ENCODE measurements around the gene CEP170B.
"Not testable (repeated sequence)": the region's sequence is repeated elsewhere in the genome, so short reads cannot be mapped to it uniquely, and the experiment has no call there.

CEP170B gene

GRCh38 chr14:104885973-104886689, 21.1 kb downstream of the CEP170B start:
- no peak for TF ChIP-seq CTCF (IDR thresholded peaks at IDR 0.05; ENCODE audit: low read depth, low read length, missing control alignments)
- Histone ChIP-seq H3K4me3 (ENCODE audit: low read depth, low read length) (no peak overlapping the region), H3K36me3 (replicated peaks) (peaks cover 44% of the 10 kb centered on the region)

DNA sequence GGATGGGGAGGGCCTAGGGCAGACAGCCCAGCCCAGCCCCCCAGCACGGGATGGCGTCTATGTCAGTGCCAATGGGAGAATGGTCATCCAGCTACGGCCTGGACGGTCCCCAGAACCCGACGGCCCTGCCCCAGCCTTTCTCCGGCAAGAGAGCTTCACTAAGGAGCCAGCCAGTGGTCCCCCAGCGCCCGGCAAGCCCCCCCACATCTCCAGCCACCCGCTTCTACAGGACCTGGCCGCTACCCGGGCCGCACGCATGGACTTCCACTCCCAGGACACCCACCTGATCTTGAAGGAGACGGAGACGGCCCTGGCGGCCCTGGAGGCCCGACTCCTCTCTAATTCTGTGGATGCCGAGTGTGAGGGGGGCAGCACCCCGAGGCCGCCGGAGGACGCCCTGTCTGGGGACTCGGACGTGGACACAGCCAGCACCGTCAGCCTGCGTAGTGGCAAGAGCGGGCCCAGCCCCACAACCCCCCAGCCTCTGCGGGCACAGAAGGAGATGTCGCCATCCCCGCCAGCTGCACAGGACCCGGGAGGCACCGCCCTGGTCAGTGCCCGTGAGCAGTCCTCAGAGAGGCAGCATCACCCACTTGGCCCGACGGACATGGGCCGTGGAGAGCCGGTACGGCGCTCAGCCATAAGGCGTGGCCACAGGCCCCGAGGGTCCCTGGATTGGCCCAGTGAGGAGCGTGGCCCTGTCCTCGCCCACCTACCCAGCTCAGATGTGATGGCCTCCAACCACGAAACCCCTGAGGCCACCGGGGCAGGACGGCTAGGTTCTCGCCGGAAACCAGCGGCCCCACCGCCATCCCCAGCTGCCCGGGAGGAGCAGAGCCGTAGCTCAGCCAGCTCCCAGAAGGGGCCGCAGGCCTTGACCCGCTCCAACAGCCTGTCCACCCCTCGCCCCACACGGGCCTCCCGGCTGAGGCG, 21.9 kb downstream of the CEP170B start:
- DNase-seq = no peak
- in situ Hi-C loops (cut with HindIII; ENCODE audit: low pct_ligation_motif_present, low sequenced_read_pairs) = no loop called here
- Histone ChIP-seq H3K4me3 (ENCODE audit: low read depth, low read length) (no peak overlapping the region), H3K36me3 (replicated peaks) (peaks cover 44% of the 10 kb centered on the region), H3K27ac (no peak overlapping the region), H3K27me3 (replicated peaks) (no peaks in the 10 kb centered on the region)
- no peak for TF ChIP-seq CTCF (IDR thresholded peaks at IDR 0.05; ENCODE audit: low read depth, low read length, missing control alignments)

More at GRCh38 chr14:104885973-104886689, 21.1 kb downstream of the CEP170B start:
- DNase-seq = no peak
- no peak overlapping the region for H3K27ac ChIP-seq
- no peaks in the 10 kb centered on the region for H3K27me3 ChIP-seq (replicated peaks)
- in situ Hi-C loops (cut with HindIII; ENCODE audit: low pct_ligation_motif_present, low sequenced_read_pairs) = no loop called here

DNA sequence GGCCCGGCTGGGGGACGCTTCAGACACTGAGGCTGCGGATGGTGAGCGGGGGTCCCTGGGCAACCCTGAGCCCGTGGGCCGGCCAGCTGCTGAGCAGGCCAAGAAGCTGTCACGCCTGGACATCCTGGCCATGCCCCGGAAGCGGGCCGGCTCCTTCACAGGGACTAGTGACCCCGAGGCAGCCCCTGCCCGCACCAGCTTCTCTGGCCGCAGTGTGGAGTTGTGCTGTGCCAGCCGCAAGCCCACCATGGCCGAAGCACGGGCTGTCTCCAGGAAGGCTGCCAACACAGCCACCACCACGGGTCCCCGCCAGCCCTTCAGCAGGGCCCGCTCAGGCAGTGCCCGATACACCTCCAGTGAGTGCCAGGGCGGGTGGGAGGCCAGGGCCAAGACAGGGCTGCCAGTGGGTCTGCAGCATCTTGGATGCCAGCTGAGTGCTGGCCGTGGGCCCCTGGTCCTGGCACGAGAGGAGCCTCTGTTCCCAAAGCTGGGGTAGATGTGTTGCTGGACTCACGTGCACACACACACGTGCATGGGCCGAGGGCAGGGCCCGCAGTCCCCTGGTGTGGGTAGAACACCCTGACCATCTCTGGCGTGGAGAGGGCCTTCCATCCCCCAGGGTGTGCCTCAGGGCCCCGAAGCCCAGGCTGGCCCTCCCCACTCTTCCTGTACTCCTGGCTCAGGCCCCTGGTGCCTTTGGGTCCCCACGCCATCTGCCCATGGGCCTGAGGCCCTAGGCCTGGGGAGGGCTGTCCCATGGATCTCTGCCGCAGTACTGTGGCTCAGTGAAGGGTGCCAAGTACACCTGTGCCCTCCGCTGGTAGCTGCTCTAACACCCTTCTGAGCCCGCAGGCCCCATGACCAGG, 22.8 kb downstream of the CEP170B start:
- Histone ChIP-seq H3K27me3 (replicated peaks) (no peaks in the 10 kb centered on the region), H3K36me3 (replicated peaks) (peaks cover 40% of the 10 kb centered on the region), H3K4me3 (ENCODE audit: low read depth, low read length) (no peak overlapping the region), H3K27ac (no peak overlapping the region)
- no peak for TF ChIP-seq CTCF (IDR thresholded peaks at IDR 0.05; ENCODE audit: low read depth, low read length, missing control alignments)
- in situ Hi-C loops (cut with HindIII; ENCODE audit: low pct_ligation_motif_present, low sequenced_read_pairs) = no loop called here
- no peak for DNase-seq

- DNase-seq = no peak
- H3K27ac ChIP-seq = no peak overlapping the region
- in situ Hi-C loops (cut with HindIII; ENCODE audit: low pct_ligation_motif_present, low sequenced_read_pairs) = no loop called here
- H3K27me3 ChIP-seq (replicated peaks) = no peaks in the 10 kb centered on the region
- H3K4me3 ChIP-seq (ENCODE audit: low read depth, low read length) = no peak overlapping the region
- peaks cover 33% of the 10 kb centered on the region for H3K36me3 ChIP-seq (replicated peaks)
- TF ChIP-seq CTCF (IDR thresholded peaks at IDR 0.05; ENCODE audit: low read depth, low read length, missing control alignments) = no peak
These were observed 23.7 kb downstream of the CEP170B start for GRCh38 chr14:104888489-104889374.

DNA sequence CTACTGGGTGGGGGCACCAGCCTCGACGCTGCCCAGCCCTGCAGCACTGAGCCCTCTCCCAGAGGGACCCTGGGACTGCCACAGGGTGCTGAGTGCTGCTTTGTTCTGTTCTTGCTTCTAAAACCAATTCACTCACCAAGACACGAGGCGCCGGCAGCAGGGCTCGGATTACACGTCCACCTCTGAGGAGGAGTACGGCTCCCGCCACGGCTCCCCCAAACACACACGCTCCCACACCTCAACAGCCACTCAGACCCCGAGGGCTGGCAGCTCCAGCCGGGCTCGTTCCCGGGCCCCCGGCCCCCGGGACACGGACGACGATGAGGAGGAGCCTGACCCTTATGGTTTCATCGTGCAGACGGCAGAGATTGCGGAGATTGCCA, 24.3 kb downstream of the CEP170B start:
- Histone ChIP-seq H3K4me3 (ENCODE audit: low read depth, low read length) (no peak overlapping the region), H3K27ac (no peak overlapping the region), H3K27me3 (replicated peaks) (no peaks in the 10 kb centered on the region), H3K36me3 (replicated peaks) (peaks cover 39% of the 10 kb centered on the region)
- in situ Hi-C loops (cut with HindIII; ENCODE audit: low pct_ligation_motif_present, low sequenced_read_pairs) = no loop called here
- DNase-seq = no peak
- no peak for TF ChIP-seq CTCF (IDR thresholded peaks at IDR 0.05; ENCODE audit: low read depth, low read length, missing control alignments)

GRCh38 chr14:104890292-104890691, 25.2 kb downstream of the CEP170B start:
- in situ Hi-C loops (cut with HindIII; ENCODE audit: low pct_ligation_motif_present, low sequenced_read_pairs); H3K27ac ChIP-seq; H3K27me3 ChIP-seq (replicated peaks); DNase-seq; H3K4me3 ChIP-seq (ENCODE audit: low read depth, low read length): not testable (repeated sequence)
- peaks cover 44% of the 10 kb centered on the region for H3K36me3 ChIP-seq (replicated peaks)

Measured in brain microvascular endothelial cell (primary cell).